HG02642 (cell line): ENCODE data around the gene NBPF26.
A peak's percentile ranks its signal among the peaks of the same experiment; 100 is the strongest.
"Not testable (repeated sequence)": the region's sequence is repeated elsewhere in the genome, so short reads cannot be mapped to it uniquely, and the experiment has no call there.

Experiments
- ATAC-seq: cut with Tn5 transposase; IDR thresholded peaks from one replicate; pipeline ENCODE4 v1.9.1; 2021; ENCODE audit warnings: mild to moderate bottlenecking; ENCODE audit not compliant: unreplicated experiment, poor library complexity

Gene NBPF26

GRCh38 chr1:120723715-120724402 lies at the start of gene NBPF26:
NBPF26 (plus strand) TSS chr1:120723945.
- peak; percentile 75 for ATAC-seq

DNA sequence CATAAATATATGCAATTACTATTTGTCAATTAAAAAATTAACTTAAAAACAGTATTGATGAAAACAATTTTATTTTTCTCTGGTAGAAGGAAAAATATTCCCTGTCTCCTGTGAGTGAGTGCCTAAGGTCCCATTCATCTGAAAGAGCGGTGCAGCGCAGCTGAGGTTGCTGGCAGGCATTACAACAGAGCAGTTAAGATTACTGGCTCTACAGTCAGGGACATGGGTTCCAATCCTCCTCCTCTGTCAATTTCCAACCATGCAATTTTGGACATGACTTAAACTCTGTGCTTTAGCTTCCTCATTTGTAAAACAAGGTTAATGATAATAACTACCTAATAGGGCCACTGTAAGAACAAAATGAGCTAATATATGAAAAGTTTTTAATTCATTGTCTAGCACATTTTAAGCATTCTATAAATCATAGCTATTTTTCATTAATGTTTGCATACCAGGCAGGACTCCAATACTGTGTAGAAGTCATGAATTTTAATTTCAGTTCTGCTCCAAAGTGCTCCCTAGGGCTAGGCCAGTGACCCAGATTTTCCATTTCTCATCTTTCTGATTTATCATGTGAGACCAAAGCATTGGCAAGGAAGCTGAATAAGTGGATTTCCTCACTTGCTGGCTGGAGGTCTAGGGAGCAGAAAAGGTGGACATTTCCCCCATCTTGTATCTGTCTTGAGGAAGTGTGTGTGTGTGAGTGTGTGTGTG lies 43.5 kb upstream of the NBPF26 start:
- not testable (repeated sequence) for ATAC-seq

DNA sequence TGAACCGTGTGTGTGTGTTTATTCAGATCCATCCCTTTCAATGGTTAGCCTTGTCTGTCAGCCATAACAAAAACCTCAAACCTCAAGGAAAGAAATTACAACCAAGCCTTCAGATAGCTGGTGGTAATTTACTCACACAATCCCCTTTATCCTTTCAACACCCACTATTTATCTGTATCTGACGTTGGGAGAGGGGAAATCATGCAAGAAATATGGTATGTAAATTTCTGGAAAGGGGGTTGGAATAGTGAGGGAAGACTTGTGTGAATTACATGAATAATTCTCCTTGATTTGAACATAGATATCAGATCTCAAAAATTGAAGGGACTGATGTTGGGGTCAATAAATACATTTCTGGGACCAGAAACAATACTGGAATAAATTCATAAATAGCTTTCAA lies 42.8 kb upstream of the NBPF26 start:
- ATAC-seq = not testable (repeated sequence)

- not testable (repeated sequence) for ATAC-seq
Measured at GRCh38 chr1:120684397-120684796, 39.3 kb upstream of the NBPF26 start.

DNA sequence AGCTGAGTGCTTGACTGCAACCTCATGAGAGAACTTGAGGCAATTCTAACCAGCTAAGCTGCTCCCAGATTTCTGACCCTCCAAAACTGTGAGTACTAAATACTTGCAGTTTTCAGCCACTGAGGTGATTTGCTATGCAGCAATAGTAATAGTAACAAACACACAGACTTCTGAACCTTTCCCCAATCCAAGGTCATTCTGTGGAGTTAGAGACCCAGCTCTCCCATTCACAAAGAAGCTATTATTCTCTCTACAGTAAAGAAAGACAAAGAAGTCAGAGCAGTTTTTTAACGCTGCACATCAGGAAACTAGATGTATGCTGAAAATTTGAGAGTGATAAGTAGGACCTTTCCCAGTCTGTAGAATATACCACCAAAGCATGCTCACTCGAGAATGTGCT lies 38.1 kb upstream of the NBPF26 start:
- not testable (repeated sequence) for ATAC-seq

DNA sequence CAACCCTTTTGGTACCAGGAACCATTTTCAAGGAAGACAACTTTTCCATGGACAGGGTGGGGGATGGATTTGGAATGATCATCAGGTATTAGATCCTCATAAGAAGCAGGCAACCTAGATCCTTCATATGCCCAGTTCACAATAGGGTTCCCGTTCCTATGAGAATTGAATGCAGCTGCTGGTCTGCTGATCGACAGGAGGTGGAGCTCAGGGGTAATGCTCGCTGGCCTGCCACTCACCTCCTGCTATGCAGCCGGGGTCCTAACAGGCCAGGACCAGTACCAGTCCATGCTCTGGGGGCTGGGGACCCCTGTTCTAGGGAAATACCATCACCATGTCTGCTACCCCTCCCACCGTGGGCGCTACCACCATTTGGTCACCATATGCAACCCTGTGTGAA lies 36.5 kb upstream of the NBPF26 start:
- not testable (repeated sequence) for ATAC-seq

- ATAC-seq = not testable (repeated sequence)
Measured at GRCh38 chr1:120700807-120701562, 22.8 kb upstream of the NBPF26 start.

GRCh38 chr1:120723358-120723714 lies 409 bp upstream of the NBPF26 start:
- not testable (repeated sequence) for ATAC-seq

DNA sequence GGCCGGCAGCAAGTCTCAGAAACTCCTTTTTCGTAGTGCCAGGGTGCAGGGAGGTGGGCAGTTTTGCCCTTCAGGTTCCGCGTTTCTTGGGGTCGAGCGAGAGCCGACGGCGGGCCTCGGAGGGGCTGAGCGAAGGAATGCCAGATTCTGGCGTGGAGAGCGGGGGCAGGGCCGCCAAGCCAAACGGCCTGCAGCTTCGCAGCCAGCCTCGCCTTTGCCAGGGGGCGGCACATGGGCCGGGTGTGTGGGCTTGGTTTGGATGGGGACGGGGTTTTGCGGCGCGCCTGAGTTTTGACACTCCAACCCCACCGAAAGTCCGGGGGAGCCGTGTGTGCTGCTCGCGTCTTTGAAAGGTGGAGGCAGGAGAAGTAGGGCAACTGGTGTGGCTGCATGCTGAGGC lies 762 bp downstream of the NBPF26 start:
- ATAC-seq = not testable (repeated sequence)

DNA sequence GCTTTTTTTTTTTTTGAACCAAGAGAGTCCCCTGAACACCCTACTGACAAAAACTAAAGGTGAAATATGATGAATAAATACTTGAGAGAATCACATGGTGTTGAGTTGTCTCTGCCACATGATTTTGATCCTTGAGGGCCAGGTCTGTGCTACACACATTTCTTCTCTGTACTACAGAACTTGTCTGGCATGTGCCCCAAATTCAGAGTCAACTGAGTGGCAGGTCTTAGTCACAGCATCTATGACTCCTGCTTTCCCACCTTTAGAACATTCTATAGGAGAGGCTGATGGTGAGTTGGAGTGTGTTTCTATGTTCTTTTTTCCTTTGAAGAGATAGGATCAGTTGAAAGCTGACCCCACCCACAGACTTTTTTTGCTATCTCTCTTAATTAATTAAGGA lies 5.1 kb downstream of the NBPF26 start:
- not testable (repeated sequence) for ATAC-seq

- ATAC-seq = not testable (repeated sequence)
Measured at GRCh38 chr1:120769090-120769489, 45.3 kb downstream of the NBPF26 start.

DNA sequence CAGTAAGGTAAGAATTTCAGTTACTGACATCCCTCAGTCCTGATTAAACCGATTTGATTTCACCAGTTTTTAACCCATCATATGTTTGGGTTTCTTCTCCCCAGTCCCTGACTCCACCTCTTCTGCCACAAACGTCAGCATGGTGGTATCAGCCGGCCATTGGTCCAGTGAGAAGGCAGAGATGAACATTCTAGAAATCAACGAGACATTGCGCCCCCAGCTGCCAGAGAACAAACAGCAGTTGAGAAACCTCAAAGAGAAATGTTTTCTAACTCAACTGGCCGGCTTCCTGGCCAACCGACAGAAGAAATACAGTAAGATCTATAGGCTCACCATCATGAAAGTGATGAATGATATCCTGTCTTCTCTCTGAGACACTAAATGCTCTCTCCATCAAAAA lies 81.7 kb downstream of the NBPF26 start:
- not testable (repeated sequence) for ATAC-seq

GRCh38 chr1:120811822-120812221 lies 88.1 kb downstream of the NBPF26 start:
- ATAC-seq = not testable (repeated sequence)

DNA sequence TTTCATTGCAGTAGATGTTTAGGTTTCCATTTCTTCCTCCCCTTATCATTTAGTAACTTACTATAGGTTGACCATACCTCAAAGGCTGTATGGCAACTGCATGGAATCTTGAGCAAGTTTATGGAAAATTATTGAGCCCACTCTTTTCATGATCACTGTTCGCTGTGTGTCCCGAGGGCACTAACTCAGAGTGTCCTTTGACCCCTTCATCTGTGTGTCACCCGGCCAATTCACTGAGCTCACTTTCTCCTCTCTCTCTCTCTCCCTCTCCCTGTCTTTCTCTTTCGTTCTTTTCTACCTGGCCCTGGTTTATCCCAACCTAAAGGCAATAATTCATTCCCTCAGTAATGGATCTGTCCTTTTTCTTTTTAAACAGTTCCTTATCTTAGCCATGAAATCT lies 101.3 kb downstream of the NBPF26 start:
- ATAC-seq = not testable (repeated sequence)

- not testable (repeated sequence) for ATAC-seq
Measured at GRCh38 chr1:120826623-120827022, 102.9 kb downstream of the NBPF26 start.

DNA sequence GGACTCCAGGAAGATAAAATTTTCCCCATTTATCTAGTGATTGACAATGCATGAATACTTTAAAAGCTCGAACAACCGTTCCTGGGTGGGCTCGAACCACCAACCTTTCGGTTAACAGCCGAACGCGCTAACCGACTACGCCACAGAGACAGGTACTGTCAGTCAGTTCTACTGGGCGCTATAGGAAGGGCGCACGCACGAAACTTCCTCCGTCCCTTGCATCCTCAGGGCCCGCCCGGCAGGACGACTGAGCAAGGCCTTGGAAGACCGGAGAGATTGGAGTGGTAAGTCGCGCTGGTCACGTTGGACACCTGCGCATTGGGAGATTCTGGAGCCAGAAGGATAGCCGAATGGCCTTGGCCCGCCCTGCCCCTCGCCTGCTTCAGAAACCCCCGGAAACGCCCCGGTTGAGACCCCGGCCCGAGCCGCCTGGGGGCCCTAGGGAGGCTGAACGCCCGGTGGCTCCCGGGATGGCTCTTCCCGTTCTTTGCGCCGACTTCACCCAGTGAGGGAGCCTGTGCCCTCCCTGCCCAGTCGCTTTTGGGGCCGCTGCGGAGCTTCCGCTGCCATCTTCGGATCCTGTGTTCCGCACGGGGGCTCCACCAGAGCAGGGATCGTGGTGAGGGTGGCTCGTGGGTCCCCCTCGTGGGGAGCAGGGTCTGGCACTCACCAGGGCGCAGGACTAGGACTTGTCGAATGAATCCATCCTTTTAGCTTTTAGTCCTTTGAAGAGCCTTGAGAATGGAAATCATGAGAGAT lies 120.6 kb downstream of the NBPF26 start:
- not testable (repeated sequence) for ATAC-seq

DNA sequence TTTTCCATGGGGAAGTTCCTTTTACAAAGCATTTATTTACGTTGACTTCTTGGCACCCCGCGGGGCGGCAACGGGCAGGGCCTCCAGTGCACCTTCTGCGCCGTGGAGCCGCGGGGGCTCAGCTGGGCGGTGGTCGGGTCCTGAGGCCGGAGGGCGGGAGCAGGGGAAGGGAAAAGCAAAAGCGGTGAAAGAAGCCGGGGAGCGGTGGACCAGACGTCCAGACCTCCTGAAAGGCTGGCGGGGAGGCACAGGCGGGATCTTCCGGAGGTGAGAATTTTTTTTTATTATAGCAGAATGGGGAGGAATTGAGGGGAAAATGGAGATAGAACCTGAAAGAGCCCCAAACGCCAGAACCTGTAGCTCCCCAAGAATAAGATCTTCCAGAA lies 121.2 kb downstream of the NBPF26 start:
- ATAC-seq = not testable (repeated sequence)

DNA sequence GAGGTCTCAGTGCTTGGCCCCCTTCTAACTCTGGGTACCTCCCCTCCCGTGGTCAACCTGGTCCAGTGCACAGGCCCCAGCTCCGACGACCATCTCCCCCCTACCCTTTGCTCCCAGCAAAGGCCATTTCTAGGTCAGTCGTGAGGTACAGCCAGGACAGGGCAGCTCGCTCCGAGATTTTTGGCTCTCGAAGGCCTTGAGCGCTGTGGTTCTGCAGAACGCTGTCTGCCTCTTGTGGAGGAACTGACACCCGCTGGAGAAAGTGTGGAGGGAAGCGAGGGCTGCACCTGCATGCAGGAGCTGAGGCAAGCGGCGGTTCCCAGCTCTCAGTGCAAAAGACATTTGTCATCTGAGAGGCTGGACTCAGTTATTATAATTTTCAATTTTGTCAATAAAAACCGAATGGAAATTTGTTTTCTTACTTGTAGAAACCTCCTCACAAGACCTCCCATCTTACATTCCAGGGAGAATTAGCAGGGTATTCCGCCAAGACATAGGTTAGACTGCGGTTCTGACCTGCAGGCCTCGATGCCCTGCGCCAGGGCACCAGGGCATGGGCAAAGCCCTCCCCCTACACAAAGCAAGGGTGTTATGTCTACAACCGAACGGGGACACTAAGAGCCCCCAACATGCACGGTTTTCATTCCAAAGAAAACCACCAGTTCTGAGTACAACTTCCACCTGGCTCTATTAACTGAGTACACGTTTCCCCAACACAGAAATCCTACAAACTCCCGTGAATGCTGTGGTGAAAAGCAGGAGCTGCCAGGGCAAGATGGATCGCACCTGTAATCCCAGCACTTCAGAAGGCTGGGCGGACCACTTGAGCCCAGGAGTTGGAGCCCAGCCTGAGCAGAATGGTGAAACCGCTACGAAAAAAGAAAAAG lies 125.9 kb downstream of the NBPF26 start:
- not testable (repeated sequence) for ATAC-seq

DNA sequence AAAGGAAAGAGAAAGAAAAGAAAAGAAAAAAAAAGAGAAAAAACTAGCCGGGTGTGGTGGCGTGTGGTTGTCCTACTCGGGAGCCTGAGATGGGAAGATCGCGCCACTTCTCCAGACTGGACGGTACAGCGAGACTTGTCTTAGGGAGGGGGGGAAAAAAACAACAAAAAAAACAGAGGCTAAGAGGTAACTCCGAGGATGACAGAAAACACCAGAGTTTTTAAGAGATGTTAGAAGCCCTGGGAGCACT lies 126.5 kb downstream of the NBPF26 start:
- not testable (repeated sequence) for ATAC-seq
